ENCODE data around the gene PARD6A.

PARD6A gene

DNA sequence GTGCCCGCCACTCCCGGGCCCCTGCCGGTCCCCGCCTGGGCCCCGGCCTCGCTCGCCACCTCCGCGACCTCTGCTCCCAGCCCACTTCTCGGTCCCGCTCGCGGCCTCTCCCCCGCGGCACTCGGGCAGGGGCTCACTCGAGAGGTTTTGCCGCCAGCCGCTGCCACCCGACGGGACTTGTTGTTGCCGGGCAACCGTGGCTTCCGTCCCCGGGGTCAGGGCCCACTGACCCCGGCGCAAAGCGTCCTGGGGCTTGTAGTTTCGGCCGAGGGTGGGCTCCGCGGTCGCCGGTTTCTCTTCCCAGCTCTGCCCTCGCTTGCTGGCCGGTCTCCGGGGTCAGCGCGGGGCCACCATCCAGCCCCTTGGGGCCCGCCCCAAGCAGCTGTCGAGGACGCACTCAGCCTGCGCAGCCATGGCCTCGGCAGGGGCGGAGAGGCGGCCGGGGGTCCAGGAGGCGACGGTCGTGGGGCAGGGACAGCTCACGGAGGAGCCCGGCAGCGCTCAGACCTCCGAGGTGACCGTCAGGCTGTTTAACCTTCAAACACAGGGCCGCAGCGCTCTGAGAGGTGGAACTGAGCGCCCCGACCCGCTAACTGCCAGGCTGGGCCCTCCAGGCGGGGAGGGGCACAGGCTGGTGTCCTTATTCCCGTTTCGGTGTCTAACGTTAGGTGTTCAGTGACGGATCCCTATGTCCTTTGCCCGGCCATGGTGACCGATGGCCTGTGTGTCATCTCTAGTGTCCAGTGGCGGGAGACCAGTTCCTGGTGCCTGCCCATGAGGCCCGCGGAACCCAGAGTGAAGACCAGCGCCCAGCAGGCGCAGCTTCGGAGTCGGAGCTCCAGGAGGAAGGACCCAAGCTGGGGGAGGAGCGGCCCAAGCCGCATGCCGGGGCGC is 6.0 kb downstream of the PARD6A start, which contains the start of the genes C16orf86 and ENKD1:
TSS of gene C16orf86 (plus strand) at position 256 of the 894 bp plus-strand sequence. CDS start at position 413, 157 bp downstream.
TSS of gene ENKD1 (minus strand) at position 192 of the 894 bp plus-strand sequence. CDS start 308 bp downstream, outside the sequence.
- H3K4me3 ChIP-seq (replicated peaks in 1 of 2; ENCODE audit: low read depth in 2 of 2, low read length in 2 of 2) = peak within 1 kb of the TSS; percentile 56 to 69
- peak; percentile 69 to 84 for DNase-seq (ENCODE audit: low read depth in 2 of 2)
- TF ChIP-seq, protein P1, sequence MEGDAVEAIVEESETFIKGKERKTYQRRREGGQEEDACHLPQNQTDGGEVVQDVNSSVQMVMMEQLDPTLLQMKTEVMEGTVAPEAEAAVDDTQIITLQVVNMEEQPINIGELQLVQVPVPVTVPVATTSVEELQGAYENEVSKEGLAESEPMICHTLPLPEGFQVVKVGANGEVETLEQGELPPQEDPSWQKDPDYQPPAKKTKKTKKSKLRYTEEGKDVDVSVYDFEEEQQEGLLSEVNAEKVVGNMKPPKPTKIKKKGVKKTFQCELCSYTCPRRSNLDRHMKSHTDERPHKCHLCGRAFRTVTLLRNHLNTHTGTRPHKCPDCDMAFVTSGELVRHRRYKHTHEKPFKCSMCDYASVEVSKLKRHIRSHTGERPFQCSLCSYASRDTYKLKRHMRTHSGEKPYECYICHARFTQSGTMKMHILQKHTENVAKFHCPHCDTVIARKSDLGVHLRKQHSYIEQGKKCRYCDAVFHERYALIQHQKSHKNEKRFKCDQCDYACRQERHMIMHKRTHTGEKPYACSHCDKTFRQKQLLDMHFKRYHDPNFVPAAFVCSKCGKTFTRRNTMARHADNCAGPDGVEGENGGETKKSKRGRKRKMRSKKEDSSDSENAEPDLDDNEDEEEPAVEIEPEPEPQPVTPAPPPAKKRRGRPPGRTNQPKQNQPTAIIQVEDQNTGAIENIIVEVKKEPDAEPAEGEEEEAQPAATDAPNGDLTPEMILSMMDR (IDR thresholded peaks at IDR 0.05; ENCODE audit: low read depth, low read length) = no peak

DNA sequence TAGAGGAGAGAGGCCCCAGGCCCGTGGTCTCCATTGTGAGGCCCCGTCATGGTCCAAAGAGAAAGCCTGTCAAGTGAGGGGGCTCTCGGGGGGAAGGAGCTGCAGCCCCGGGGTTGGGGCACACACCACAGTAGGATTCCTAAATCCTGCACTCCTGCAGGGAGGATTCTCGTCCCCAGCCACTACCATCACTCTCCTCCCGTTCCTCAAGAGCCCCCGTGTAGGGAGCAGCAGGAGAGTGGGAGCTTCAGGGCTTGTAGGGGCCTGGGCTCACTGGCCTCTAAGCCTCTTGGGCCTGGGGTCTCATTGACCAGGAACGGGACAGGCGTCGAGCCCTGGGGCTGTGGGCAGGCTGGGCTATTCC is 6.7 kb downstream of the PARD6A start:
- DNase-seq (ENCODE audit: low read depth in 2 of 2) = no peak
- TF ChIP-seq, protein P1 (IDR thresholded peaks at IDR 0.05; ENCODE audit: low read depth, low read length) = no peak
- peak overlapping the region; percentile 56 to 69 for H3K4me3 ChIP-seq (replicated peaks in 1 of 2; ENCODE audit: low read depth in 2 of 2, low read length in 2 of 2)

GRCh38 chr16:67667817-67668494 is 7.2 kb downstream of the PARD6A start:
- peak overlapping the region in 1 of 2 donors; percentile 56 for H3K4me3 ChIP-seq (replicated peaks in 1 of 2; ENCODE audit: low read depth in 2 of 2, low read length in 2 of 2)
- TF ChIP-seq, protein P1 (IDR thresholded peaks at IDR 0.05; ENCODE audit: low read depth, low read length) = peak; percentile 92
- DNase-seq (ENCODE audit: low read depth in 2 of 2) = peak; percentile 92 to 95

GRCh38 chr16:67668495-67669157 is 7.9 kb downstream of the PARD6A start:
- no peak overlapping the region for H3K4me3 ChIP-seq (replicated peaks in 1 of 2; ENCODE audit: low read depth in 2 of 2, low read length in 2 of 2)
- no peak for DNase-seq (ENCODE audit: low read depth in 2 of 2)
- TF ChIP-seq, protein P1 (IDR thresholded peaks at IDR 0.05; ENCODE audit: low read depth, low read length) = peak; percentile 40

DNA sequence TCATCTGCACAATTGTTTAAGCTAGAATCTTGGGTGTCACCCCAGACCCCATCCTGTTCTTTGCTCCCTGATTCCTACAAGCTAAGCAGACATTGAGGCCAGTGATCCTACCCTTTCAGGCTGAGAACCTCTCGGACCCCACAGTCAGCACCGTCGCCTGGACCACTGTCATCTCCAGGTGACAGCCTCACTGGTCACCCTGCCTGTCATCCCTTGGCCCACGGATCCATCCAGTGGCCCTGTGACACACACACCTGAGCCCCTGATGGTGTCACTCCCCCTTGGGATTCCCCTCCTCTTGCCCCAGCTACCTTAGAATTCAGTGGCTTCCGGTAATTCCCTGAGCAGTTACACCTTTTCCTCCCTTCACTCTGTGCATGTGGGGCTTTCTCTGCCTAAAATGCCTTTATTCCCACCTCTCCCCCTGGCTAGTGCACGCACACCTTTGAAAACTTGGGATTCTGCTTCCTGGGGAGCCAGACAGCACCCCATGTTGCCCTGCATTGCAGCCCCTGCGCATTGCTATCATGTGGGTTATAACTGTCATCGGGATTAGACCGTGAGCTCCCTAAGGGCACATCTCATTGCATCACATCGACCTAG is 8.8 kb downstream of the PARD6A start:
- TF ChIP-seq, protein P1 (IDR thresholded peaks at IDR 0.05; ENCODE audit: low read depth, low read length) = no peak
- DNase-seq (ENCODE audit: low read depth in 2 of 2) = no peak
- no peak overlapping the region for H3K4me3 ChIP-seq (replicated peaks in 1 of 2; ENCODE audit: low read depth in 2 of 2, low read length in 2 of 2)

GRCh38 chr16:67672306-67672705 is 11.5 kb downstream of the PARD6A start:
- DNase-seq (ENCODE audit: low read depth in 2 of 2) = no peak
- no peak overlapping the region for H3K4me3 ChIP-seq (replicated peaks in 1 of 2; ENCODE audit: low read depth in 2 of 2, low read length in 2 of 2)
- TF ChIP-seq, protein P1 (IDR thresholded peaks at IDR 0.05; ENCODE audit: low read depth, low read length) = no peak

All from cardiac fibroblast (primary cell).